Measurements from ENCODE around the gene MYCN.

DNA sequence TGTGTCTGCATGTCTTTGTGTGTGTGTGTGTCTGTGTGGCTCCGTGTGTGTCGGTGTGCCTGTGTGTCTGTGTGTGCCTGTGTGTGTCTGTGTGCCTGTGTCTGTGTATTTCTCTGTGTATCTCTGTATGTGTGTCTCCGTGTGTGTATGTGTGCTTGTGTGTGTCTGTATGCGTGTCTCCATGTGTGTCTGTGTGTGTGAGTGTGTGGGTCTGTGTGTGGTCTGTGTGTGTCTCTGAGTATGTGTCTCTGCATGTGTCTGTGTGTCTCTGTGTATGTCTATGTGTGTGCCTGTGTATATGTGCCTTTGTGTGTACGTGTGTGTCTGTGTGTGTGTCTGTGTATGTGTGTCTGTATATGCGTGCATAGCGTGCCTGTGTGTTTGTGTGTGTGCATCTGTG, 45.2 kb downstream of the MYCN start:
- TF ChIP-seq, protein P1, sequence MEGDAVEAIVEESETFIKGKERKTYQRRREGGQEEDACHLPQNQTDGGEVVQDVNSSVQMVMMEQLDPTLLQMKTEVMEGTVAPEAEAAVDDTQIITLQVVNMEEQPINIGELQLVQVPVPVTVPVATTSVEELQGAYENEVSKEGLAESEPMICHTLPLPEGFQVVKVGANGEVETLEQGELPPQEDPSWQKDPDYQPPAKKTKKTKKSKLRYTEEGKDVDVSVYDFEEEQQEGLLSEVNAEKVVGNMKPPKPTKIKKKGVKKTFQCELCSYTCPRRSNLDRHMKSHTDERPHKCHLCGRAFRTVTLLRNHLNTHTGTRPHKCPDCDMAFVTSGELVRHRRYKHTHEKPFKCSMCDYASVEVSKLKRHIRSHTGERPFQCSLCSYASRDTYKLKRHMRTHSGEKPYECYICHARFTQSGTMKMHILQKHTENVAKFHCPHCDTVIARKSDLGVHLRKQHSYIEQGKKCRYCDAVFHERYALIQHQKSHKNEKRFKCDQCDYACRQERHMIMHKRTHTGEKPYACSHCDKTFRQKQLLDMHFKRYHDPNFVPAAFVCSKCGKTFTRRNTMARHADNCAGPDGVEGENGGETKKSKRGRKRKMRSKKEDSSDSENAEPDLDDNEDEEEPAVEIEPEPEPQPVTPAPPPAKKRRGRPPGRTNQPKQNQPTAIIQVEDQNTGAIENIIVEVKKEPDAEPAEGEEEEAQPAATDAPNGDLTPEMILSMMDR (IDR thresholded peaks at IDR 0.05; ENCODE audit: poor library complexity), result no peak
- no peak for TF ChIP-seq EZH2phosphoT487 (IDR thresholded peaks at IDR 0.05; ENCODE audit: low read depth, severe bottlenecking, unreplicated experiment)
